EH (cell line): ENCODE measurements around the gene NOTCH4.
A peak's percentile ranks its signal among the peaks of the same experiment; 100 is the strongest.
"Not testable (repeated sequence)": the region's sequence is repeated elsewhere in the genome, so short reads cannot be mapped to it uniquely, and the experiment has no call there.

ENCODE experiments used
- DNase-seq: peaks from one replicate; pipeline ENCODE4 v3.0.0-alpha.2; 2015; ENCODE audit warnings: low read depth

Gene NOTCH4

DNA sequence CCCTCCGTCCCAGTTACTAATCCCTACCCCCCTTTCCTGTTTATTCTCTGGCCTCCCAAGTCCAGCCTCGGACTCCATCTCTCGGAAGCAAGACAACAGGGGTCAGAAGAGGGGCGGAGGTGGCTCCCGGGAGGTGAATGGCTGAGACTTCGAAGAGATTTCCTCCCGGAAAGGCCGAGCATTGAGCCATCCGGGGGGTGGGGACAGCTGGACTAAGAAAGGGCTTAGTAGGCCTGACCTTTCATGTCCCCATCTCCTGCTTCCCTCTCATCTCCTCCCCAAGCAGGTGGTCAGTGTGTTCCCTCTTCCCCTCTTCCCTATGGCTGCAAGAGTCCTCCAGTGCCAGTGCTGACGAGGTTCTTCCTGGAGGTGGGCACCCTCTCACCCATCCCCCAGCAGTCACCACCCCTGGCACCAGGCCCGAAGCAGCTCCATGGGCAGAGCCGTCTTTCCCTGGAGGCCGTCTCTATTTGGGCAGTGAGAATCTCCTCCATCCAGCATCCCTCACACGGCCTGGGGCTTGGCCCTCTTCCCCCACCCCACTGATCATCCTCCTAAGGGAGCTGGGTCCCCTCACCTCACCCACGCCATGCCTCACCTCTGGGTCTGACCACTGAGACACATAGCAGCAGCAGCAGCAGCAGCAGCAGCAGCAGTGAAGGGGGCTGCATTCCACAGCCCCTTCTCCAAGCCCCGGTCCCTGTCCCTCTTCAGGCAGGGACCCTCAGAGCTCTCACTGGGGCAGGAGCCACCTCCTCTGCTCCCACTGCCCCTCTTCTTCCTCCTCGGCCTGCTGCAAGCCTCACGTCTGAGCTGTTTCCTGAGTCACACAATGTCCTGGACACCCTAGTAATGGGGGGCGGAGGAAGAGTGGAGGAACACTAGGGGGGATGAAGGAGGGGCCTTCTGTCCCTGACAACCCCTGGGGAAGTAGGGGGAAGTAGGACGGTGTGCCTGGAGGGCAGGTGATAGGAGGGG is at the start of gene NOTCH4:
Gene NOTCH4 (minus strand): TSS at position 810 of the 978 bp plus-strand sequence. CDS start 139 bp downstream, at position 671.
- DNase-seq: no peak

DNA sequence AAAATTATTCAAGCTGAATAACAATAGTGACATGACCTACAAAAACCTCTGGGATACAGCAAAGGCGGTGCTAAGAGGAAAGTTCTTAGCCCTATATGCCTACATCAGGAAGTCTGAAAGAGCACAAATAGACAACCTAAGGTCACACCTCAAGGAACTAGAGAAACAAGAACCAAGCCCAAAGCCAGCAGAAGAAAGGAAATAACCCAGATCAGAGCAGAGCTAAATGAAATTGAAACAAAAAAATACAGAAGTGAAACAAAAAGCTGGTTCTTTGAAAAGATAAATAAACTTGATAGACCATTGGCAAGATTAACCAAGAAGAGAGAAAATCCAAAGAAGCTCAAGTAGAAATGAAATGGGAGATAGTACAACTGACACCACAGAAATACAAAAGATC is 47.6 kb upstream of the NOTCH4 start:
- DNase-seq: no peak

DNA sequence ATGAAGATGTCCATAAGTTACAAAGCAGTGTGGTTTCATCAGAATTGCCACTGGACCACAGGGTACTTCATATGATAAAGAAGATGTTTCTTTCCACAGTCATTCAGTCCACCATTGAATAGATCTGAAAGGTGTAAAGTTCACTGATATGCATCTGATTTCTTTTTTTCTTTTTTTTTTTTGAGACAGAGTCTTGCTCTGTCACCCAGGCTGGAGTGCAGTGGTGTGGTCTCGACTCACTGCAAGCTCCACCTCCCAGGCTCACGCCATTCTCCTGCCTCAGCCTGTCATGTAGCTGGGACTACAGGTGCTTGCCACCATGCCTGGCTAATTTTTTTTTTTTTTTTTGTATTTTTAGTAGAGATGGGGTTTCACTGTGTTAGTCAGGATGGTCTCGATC is 44.6 kb upstream of the NOTCH4 start:
- not testable (repeated sequence) for DNase-seq

DNA sequence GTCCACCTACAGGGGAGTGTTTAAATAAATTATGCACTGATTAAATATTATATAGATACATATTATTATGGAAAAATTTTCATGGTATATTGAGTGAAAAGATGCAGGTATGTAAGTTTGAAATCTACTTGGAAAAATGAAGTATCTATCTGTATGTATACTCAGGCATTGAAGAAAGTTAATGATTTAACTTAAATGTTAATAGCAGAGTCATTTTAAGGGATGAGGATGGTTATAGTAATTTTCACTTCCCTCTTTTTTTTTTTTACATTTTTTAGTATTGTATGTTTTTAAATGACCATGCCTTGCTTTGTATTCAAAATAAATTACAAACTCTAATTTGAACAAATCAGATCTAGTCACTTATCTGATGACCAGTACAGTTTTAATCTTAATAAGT is 43.2 kb upstream of the NOTCH4 start:
- no peak for DNase-seq

DNA sequence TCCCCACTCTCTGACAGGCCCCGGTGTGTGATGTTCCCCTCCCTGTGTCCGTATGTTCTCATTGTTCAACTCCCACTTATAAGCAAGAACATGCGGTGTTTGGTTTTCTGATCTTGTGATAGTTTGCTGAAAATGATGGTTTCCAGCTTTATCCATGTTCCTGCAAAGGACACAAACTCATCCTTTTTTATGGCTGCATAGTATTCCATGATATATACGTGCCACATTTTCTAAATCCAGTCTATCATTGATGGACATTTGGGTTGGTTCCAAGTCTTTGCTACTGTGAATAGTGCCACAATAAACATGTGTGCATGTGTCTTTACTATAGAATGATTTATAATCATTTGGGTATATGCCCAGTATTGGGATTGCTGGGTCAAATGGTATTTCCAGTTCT is 33.4 kb upstream of the NOTCH4 start:
- DNase-seq: not testable (repeated sequence)

DNA sequence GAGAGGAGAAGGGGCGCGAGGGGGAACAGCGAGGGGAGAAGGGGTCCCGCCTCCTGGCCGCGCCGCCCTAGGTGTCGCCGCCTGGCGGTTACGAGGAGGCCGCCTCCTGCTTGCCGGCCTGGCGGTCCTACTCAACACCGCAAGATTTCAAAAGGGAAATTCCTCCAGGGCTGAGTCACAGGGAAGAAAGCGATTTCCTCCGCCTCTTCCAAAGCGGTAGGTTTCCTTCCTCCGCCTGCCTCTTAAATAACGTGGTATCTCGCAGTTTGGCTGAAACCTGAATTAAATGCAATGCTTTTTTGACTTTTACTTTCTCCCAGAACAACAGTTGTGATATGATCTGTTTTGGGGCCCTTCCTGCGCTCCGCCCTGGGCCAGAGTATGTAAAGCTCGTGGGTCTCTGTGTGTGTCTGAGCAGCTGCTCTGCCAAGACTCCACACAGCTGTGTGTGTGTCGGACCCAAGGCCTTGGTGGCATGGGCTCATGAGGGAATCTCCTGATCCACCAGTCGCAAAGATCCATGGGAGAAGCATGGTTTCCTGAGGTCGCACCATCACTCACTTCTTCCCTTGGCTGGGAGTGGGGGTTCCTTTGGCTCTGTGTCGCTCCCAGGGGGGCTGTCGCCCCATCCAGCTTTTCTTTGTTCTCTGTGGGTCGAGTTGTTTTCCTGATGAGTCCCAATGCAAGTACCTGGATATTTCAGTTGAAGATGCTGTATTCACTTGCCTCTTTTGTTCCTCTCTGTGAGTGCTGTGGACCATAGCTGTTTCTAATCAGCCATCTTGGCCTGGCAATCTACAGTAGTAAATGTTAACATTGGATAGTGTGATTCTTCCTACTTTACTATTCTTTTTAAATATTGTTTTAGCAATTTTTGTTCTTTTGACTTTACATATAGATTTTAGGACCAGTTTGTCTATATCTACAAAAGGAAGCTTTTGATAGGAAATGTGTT is 31.6 kb upstream of the NOTCH4 start:
- peak; percentile 92 for DNase-seq

DNA sequence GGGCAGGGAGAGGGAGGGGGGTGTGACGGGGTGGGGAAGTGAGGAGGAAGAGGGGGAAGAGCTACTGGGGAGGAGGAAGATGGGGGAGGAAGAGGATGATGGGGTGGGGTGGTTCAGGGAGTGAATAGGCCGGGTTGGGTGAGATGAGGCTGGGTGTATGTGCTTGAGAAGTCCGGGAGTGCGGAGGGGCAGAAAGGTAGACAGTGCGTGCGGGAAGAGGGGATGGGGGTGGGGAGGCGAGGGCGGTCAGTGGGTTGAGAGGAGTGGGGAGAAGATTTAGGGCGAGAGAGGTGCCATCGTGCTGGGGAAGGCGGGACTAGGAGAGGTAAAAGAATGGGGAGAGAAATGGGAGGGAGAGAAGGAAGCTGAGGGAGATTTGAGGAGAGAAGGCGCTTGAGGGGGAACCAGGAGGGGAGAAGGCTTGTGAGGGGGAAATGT is 30.9 kb upstream of the NOTCH4 start:
- no peak for DNase-seq

DNA sequence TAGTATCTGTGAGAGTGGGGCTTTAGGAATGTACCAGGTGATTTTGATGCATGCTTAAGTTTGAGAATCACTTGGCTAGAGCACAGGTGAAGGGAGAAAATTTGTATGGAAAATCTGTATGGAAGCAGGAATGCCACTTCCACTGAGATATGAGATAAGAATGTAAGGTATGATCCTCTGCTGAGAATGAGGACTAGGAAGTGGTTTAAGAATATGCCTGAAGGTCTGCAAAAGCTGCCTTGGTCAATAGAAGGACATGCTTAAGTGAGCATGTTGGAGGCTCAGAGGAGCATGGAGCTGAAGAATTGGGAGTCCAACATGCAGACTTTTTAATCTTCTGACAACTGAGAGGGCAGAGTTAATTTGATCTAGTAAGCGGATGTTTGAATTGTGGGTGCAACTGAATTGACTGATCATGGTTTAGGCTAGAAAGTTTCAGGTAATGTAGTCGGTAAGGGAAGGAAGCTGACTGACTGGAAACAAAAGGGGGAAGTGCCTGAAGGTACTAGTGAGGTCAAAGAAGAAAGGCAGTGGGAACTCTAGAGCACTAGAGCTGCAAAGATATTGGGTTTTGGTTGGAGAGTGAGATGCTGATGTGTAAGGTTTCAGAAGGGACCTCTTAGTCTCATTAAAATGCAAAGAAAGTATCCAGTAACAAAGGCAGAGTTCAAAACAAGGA is 28.6 kb upstream of the NOTCH4 start:
- DNase-seq: peak; percentile 23

DNA sequence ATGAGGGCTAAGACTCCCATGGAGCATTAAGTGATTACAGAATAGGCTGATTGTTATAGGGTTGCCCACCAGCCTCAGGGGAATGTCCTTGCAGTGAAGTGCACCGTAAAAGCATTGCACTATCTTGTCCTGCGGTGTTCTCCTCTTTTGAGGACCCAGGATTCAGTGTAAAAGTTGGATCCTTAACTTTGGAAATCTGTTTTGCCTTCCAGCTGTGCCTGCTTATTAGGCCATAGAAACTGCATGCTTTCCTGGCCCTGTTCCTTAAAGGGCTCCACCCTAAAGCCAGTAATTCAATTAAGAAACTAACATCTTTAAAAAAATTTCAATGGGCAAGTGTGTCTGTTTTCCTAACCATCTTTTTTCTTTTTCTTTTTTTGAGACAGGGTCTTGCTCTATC is 25.4 kb upstream of the NOTCH4 start:
- no peak for DNase-seq

DNA sequence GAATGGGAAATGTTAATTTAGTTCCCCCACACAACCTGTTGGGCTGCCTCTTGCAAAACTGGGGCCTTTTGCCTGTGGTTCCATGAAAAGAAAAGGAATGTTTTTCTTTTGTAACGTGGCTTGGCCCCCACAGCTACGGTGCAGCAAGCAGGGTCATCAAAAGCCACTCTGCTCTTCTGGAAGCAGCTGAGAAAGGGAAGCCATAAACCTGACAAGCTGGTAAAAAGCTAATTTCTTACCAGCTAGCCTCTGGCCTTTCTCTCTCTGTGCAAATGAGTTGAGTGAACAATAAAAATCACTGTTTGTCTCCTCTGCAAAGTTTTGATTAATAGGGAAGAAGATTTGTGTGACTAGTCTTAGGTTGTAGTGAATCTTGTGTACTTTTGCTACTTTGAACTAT is 23.5 kb upstream of the NOTCH4 start:
- DNase-seq: no peak

DNA sequence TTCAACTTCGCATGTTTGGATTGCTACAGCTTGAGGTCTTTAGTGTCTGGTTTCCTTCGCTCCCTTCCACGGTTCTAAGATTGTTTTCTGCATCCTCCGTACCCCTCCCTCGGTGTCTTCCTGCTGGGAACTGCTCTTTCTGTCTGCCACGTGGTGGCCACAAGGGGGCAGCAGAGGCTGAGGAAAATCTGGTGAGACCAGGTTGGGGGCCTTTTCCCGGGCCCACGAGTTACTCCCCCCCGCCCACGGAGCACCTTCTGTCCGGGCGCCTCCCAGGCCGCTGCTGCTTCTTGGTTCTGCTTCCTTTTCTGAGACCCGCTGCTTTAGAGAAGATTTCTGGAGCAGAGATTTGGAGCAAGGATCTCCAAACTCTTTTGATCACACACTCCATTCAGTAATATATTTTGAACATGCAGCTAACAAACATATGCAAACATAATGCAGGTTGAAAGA is 21.1 kb upstream of the NOTCH4 start:
- DNase-seq: peak; percentile 83

DNA sequence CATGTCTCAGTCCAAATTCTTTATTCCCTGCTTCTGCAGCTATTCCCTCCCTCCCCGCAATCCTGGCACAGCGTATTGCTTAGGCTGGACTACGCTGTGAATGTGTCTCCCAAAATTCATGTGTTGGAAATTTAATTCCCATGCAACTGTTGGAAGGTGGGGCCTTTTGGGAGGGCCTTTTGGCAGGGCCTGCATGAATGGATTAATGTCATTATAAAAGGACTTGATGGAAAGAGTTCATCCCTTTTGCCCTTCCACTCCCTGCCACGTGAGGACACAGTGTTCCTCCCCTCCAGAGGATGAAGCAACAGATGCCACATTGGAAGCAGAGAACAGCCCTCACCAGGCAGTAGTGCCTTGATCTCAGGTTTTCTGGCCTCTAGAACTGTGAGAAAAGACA is 20.4 kb upstream of the NOTCH4 start:
- DNase-seq: peak; percentile 25

DNA sequence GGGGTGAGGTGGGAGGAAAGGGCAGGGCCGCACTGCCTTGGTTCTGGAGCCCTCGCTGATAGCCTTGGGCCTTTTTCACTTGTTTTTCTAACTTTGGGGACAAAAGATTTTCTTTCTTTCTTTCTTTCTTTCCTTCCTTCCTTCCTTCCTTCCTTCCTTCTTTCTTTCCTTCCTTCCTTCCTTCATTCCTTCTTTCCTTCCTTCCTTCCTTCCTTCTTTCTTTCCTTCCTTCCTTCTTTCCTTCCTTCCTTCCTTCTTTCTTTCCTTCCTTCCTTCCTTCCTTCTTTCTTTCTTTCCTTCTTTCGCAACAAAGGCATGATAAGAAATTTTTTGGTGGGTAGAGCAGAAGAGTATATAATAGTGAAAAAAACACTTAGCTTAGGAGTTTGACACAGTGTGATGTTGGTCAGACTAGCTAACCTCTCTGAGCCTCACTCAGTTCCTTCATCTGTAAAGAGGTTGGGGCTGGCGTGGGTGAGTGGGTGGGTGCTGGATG is 18.5 kb upstream of the NOTCH4 start:
- DNase-seq: not testable (repeated sequence)

DNA sequence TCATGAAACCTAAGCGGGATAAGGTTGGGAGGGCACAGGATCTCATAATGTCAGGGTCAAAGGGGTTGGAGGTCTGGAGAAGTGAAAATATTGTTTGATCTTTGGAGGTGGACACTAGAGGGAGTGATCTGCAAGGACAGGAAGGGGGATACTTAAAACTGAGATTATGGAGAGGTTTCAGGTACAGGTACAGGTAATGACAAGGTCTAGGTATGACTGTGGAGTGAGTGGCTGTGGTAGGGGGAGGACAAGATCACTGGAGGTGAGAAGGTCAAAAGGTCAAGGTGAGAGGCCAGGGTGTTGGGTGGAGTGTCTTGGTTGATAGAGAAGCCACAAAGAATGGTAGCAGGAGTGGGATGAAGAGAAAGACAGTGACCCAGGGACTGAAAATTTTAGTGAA is 16.8 kb upstream of the NOTCH4 start:
- DNase-seq: no peak

DNA sequence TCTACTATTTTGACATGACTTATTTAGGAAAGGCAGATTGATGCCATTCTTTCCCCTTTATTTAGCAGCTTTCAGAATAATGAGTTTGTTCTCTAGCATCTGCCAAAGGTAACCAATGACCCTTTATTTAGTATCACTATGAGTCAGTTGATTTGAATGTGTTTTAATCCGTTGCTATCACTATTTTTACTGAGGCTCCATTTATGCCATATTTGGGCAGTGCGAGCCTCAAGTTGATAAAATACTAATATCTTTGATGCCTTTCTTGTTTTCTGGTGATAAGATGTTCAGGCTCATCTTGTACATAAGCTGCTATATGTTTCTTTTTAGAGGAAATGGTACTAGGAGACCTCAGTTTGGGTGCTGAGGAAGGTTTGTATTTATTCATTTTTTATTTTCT is 15.6 kb upstream of the NOTCH4 start:
- no peak for DNase-seq

DNA sequence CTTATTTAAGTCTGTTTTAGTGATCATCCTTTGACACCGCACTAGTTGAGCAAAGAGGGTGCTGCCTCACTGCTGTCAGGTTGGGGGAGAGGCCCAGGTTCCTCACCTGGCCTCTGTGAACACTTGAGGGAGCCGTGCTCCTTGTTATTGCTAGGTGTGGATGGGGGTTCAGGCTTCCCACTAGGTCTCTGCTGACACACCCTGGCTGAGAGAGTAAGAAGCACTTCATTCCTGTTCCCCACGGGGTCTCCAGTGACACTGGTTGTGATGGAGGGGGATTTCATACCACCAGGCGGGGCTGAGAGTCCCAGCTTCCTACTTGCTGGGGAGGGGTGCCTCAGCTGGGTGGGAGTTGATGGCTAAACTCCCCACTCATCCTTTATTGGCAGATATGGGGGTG is 11.1 kb upstream of the NOTCH4 start:
- no peak for DNase-seq

DNA sequence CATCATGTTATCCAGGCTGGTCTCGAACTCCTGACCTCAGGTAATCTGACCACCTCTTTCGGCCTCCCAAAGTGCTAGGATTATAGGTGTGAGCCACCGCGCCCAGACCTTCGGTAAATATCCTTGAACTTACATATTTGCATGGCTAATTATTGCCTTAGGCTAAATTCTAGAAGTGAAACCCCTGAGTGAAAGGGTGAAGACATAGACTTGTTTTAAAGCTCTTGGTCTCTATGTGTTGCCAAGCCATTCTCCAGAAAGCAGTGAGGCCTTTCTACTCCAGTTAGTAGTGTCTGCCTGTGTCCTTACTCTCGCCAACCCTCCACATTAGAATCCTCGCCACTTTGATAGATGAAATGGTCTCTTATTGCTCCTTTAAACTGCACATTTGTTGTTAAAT is 2.6 kb upstream of the NOTCH4 start:
- DNase-seq: no peak

DNA sequence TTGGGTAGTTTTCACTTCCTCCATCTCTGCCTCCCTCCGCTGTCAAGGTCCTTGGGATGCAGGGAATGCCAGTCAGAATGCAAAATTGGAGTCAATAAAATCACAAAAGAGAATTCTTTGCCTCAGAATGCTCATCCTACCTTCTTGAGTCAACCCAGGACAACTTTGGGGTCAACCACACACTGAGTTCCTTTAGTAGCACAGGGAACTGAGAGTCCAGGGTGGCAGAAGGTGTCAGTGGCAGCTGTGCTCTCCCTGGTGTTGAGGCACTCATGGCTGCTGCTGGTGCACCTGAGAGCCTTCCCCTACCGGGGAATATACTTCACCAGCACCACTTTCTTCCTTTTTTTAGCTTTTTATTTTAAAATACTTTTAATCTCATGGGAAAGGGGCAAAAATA is 829 bp upstream of the NOTCH4 start:
- DNase-seq: no peak

DNA sequence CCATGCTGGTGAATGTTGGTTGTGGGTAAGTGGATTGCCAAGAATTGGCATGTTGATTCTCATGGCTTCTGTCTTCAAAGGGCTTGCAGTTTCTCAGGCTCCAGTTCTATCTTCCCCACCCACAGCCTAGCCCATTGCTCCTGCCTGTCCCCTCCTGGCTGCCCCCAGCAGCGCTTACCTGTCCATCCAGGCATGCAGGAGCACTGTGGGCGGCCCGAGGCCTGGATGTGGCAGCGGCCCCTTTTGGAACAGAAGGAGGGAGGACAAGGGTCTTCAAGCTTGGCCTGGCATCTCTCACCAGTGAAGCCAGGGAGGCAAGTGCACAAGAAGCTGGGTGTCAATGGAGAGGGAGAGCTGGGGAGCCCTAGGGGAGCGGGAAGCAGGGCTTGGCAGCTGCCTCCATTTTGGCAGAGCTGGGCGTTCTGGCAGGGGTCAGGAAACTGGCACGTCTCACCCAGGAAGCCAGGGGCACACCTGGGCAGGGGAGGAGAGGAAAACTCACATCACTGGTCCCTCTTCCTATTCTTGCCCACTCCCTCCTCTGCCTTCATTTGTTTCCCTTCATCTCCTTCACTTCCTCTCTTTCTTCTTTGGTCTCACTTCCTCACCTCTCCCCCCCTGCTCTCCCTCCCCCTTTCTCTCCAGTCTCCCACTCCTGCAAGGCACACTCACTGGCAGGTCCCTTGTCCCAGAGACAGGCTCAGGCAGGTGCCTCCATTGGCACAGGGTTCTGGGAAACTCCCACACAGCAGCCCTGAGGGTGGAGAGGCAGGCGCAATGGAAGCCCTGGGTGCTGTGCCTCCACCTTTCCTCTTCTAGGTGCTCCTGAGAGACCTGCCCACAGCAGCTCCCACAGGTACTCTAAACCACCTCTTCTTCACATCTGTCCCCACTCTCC is 1.3 kb downstream of the NOTCH4 start:
- DNase-seq: no peak

DNA sequence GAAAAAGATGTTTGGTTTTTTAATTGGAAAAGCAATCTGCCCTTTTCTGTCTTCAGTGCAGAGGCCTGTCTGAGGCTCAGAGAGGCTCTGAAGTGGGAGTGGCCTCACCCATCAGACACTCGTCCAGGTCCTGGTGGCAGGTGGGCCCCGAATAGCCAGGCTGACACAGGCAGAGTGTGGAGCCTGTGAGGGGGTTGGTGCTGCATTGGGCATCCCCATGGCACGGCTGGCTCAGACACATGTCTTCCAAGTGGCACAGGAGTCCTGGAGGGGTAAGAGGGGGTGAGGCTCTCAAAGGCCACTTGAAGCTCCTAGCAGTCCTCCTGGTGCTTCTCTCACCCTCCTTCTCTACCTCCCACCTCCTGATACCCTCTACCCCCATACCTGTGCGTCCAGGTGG is 3.8 kb downstream of the NOTCH4 start:
- DNase-seq: no peak

DNA sequence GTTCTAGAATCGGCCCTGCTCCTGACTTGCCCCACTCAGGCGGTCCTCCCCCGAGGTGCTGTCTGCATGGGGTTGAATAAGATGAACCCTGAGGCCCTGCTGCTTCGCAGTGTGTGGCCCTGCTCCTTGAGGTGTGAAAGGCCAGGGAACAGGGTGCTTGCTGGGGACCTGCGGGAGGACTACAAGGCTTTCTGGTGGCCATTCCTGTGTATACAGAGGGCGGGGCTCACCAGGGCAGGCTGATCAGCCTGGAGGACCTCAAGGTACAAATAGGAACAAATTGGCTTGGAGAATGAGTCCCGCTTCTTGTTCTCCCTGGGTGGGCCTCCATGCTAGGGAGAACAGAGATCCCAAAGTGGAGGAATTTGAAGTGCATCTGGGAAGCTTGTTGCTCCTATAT is 5.7 kb downstream of the NOTCH4 start:
- DNase-seq: no peak
